ENCODE measurements around the gene CCR3. TPM values are rescaled to one million over a fixed set of nuclear protein-coding genes. Genes with fewer than 3 reads are reported as not detected.
A peak's percentile ranks its signal among the peaks of the same experiment; 100 is the strongest.

Gene CCR3
- total and polyA plus RNA-seq, 9 of the 15 experiments (the other 6 are each of a cell fraction or from before 2014, with no cell fraction given) = not detected

DNA sequence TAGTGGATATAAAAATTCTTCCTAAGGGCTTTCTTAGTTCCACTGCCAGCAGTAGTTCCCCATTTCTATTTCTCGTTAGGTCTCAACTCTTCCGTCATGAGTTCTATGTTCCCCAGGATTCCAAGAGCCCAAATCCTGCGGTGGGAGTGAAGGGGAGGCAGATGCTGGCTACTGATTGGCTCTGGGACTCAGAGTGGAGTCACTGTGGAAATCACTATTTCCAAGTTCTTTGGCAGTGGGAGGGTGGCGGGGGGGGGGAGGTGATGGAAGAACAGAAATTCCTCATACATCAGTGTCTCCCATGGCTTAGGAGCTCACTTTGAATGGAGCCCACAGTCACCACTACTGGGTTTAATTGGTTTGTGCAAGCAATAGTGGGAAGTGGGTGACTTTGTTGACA, 39.7 kb upstream of the CCR3 start:
- ChIA-PET POLR2A (no interaction called here), CTCF (ENCODE audit: low intra/inter-chr PET ratio) (no interaction called here)
- 5% methylated on average over 4 of the region's 4 CpGs for WGBS (ENCODE audit: insufficient coverage, low coverage, missing lambda C conversion rate)
- no peak overlapping the region for H3K27ac ChIP-seq (ENCODE audit: extremely low read depth, low read depth, low read length)
- no peak overlapping the region for H3K4me3 ChIP-seq
- no TSS peak for BruUV-seq (replicated peaks)
- no peak for ATAC-seq
- H3K79me2 ChIP-seq (ENCODE audit: control insufficient read depth, insufficient read depth, low read length) = no peaks in the 10 kb centered on the region
- no peaks in the 10 kb centered on the region for H3K4me1 ChIP-seq (replicated peaks in 1 of 2; ENCODE audit: control insufficient read depth in 2 of 2, insufficient read depth in 2 of 2, low read length in 2 of 2)
- peak in 1 of 4 experiments; percentile 3 for DNase-seq (ENCODE audit: extremely low read depth in 1 of 4, low spot score in 3 of 4)
- no peak overlapping the region for H3K9ac ChIP-seq (ENCODE audit: insufficient read depth in 1 of 2, low read depth in 2 of 2, low read length in 2 of 2)
- FAIRE-seq = no peak
- no peaks in the 10 kb centered on the region for H3K9me3 ChIP-seq (replicated peaks; ENCODE audit: control insufficient read depth, insufficient read depth, low read depth, low read length)
- H2AFZ ChIP-seq (ENCODE audit: low read depth, low read length) = no peak overlapping the region
- in situ Hi-C loops (cut with MboI) (no loop called here), intact Hi-C loops (cut with micrococcal nuclease) (loop anchor here (10.0 kb wide), 2 partner anchors 118 to 1168 kb away; no protein-coding TSS in a partner anchor)
- H3K36me3 ChIP-seq (ENCODE audit: control insufficient read depth, insufficient read depth, low read length) = no peaks in the 10 kb centered on the region
- no peak overlapping the region for H3K4me2 ChIP-seq (ENCODE audit: insufficient read depth, low read length)
- no peaks in the 10 kb centered on the region for H4K20me1 ChIP-seq (replicated peaks; ENCODE audit: control insufficient read depth, insufficient read depth, low read length)
- H3K27me3 ChIP-seq (ENCODE audit: control insufficient read depth in 2 of 2, insufficient read depth in 2 of 2, low read length in 2 of 2) = peaks cover 2 to 17% of the 10 kb centered on the region in 2 experiments; a peak in 3 of 5 replicates
- no peaks in the 10 kb centered on the region for H3K9me1 ChIP-seq (ENCODE audit: control insufficient read depth, insufficient read depth, low read length)
- TF ChIP-seq ARHGAP35 (IDR thresholded peaks at IDR 0.05; ENCODE audit: partially characterized antibody) (no peak), CC2D1A (IDR thresholded peaks at IDR 0.05) (no peak), NCOA4 (IDR thresholded peaks at IDR 0.05; ENCODE audit: partially characterized antibody) (no peak), CSDE1 (IDR thresholded peaks at IDR 0.05) (no peak), TBP (optimal IDR thresholded peaks at IDR 0.05; ENCODE audit: low read depth, low read length) (no peak), GTF2E2 (tag; IDR thresholded peaks at IDR 0.05) (no peak), C11orf30 (IDR thresholded peaks at IDR 0.05; ENCODE audit: low read depth) (no peak), ZNF146 (CRISPR knock-in tag; IDR thresholded peaks at IDR 0.05; ENCODE audit: unreplicated experiment) (no peak)
- TF ChIP-seq, protein P1, sequence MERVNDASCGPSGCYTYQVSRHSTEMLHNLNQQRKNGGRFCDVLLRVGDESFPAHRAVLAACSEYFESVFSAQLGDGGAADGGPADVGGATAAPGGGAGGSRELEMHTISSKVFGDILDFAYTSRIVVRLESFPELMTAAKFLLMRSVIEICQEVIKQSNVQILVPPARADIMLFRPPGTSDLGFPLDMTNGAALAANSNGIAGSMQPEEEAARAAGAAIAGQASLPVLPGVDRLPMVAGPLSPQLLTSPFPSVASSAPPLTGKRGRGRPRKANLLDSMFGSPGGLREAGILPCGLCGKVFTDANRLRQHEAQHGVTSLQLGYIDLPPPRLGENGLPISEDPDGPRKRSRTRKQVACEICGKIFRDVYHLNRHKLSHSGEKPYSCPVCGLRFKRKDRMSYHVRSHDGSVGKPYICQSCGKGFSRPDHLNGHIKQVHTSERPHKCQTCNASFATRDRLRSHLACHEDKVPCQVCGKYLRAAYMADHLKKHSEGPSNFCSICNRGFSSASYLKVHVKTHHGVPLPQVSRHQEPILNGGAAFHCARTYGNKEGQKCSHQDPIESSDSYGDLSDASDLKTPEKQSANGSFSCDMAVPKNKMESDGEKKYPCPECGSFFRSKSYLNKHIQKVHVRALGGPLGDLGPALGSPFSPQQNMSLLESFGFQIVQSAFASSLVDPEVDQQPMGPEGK (CRISPR knock-in tag; IDR thresholded peaks at IDR 0.05; ENCODE audit: borderline replicate concordance) = no peak
- TF ChIP-seq, protein P2, sequence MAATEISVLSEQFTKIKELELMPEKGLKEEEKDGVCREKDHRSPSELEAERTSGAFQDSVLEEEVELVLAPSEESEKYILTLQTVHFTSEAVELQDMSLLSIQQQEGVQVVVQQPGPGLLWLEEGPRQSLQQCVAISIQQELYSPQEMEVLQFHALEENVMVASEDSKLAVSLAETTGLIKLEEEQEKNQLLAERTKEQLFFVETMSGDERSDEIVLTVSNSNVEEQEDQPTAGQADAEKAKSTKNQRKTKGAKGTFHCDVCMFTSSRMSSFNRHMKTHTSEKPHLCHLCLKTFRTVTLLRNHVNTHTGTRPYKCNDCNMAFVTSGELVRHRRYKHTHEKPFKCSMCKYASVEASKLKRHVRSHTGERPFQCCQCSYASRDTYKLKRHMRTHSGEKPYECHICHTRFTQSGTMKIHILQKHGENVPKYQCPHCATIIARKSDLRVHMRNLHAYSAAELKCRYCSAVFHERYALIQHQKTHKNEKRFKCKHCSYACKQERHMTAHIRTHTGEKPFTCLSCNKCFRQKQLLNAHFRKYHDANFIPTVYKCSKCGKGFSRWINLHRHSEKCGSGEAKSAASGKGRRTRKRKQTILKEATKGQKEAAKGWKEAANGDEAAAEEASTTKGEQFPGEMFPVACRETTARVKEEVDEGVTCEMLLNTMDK (IDR thresholded peaks at IDR 0.05; ENCODE audit: borderline replicate concordance, insufficient read depth, low read depth, low read length, poor library complexity, severe bottlenecking) = no peak
- TF ChIP-seq, protein P3, sequence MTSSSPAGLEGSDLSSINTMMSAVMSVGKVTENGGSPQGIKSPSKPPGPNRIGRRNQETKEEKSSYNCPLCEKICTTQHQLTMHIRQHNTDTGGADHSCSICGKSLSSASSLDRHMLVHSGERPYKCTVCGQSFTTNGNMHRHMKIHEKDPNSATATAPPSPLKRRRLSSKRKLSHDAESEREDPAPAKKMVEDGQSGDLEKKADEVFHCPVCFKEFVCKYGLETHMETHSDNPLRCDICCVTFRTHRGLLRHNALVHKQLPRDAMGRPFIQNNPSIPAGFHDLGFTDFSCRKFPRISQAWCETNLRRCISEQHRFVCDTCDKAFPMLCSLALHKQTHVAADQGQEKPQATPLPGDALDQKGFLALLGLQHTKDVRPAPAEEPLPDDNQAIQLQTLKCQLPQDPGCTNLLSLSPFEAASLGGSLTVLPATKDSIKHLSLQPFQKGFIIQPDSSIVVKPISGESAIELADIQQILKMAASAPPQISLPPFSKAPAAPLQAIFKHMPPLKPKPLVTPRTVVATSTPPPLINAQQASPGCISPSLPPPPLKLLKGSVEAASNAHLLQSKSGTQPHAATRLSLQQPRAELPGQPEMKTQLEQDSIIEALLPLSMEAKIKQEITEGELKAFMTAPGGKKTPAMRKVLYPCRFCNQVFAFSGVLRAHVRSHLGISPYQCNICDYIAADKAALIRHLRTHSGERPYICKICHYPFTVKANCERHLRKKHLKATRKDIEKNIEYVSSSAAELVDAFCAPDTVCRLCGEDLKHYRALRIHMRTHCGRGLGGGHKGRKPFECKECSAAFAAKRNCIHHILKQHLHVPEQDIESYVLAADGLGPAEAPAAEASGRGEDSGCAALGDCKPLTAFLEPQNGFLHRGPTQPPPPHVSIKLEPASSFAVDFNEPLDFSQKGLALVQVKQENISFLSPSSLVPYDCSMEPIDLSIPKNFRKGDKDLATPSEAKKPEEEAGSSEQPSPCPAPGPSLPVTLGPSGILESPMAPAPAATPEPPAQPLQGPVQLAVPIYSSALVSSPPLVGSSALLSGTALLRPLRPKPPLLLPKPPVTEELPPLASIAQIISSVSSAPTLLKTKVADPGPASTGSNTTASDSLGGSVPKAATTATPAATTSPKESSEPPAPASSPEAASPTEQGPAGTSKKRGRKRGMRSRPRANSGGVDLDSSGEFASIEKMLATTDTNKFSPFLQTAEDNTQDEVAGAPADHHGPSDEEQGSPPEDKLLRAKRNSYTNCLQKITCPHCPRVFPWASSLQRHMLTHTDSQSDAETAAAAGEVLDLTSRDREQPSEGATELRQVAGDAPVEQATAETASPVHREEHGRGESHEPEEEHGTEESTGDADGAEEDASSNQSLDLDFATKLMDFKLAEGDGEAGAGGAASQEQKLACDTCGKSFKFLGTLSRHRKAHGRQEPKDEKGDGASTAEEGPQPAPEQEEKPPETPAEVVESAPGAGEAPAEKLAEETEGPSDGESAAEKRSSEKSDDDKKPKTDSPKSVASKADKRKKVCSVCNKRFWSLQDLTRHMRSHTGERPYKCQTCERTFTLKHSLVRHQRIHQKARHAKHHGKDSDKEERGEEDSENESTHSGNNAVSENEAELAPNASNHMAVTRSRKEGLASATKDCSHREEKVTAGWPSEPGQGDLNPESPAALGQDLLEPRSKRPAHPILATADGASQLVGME (CRISPR knock-in tag; IDR thresholded peaks at IDR 0.05) = no peak
- TF ChIP-seq, protein P4, sequence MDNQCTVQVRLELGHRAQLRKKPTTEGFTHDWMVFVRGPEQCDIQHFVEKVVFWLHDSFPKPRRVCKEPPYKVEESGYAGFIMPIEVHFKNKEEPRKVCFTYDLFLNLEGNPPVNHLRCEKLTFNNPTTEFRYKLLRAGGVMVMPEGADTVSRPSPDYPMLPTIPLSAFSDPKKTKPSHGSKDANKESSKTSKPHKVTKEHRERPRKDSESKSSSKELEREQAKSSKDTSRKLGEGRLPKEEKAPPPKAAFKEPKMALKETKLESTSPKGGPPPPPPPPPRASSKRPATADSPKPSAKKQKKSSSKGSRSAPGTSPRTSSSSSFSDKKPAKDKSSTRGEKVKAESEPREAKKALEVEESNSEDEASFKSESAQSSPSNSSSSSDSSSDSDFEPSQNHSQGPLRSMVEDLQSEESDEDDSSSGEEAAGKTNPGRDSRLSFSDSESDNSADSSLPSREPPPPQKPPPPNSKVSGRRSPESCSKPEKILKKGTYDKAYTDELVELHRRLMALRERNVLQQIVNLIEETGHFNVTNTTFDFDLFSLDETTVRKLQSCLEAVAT (IDR thresholded peaks at IDR 0.05) = no peak

All from K562 (cell line).